Spinal cord (tissue), 10 donors: Measurements from ENCODE around the gene B3GAT1. TPM values are rescaled to one million over a fixed set of nuclear protein-coding genes. Genes with fewer than 3 reads are reported as not detected.

Experiments
- DNase-seq, 6 donors: peaks; one replicate each; pipeline versions ENCODE4 v3.0.0 to v3.0.0-alpha.2; 2013 to 2015; ENCODE audit warnings: low spot score in 6 of 6, low read depth in 4 of 6
- H3K27ac ChIP-seq: one replicate; pipeline ENCODE4 v1.5.1; 2013; ENCODE audit warnings: low read depth, low read length, control low read depth
- H3K27me3 ChIP-seq: one replicate; pipeline ENCODE4 v1.6.1; 2013; ENCODE audit warnings: low read length; ENCODE audit not compliant: control insufficient read depth, insufficient read depth
- H3K36me3 ChIP-seq: one replicate; pipeline ENCODE4 v1.6.1; 2013; ENCODE audit warnings: low read length; ENCODE audit not compliant: control insufficient read depth, insufficient read depth
- H3K4me1 ChIP-seq: one replicate; pipeline ENCODE4 v1.6.1; 2013; ENCODE audit warnings: low read length; ENCODE audit not compliant: control insufficient read depth, insufficient read depth
- H3K4me3 ChIP-seq: one replicate; pipeline ENCODE4 v1.5.1; 2013; ENCODE audit warnings: low read depth, low read length, control low read depth
- H3K9me3 ChIP-seq: one replicate; pipeline ENCODE4 v1.6.1; 2013; ENCODE audit warnings: low read length; ENCODE audit not compliant: control insufficient read depth, insufficient read depth
- WGBS: methylation state at CpG from one replicate; pipeline ENCODE4 v1.1.5; 2013; ENCODE audit warnings: missing lambda C conversion rate; ENCODE audit not compliant: insufficient coverage; 5-methylcytosine and 5-hydroxymethylcytosine counted together
- polyA plus RNA-seq, 2 donors: library from polyadenylated mRNA; unstranded; fragments of 120-200 nt; gene quantifications; one replicate each; pipeline ENCODE4 v1.2.1, GENCODE V29; 2013; ENCODE audit not compliant: insufficient read length in 2 of 2
- total RNA-seq, 2 donors: library from RNA; depleted of rRNA in 1 of 2; stranded (reverse); fragments of 120-200 nt in 1 of 2; fragments of >200 nt in 1 of 2; gene quantifications; one replicate each; pipeline versions ENCODE4 v1.2.3 to v1.2.4, GENCODE V29; 2013 to 2014
- donor health status: healthy.

The B3GAT1 gene
- total and polyA plus RNA-seq, 4 donors = 25.5 to 186 (median 86.9) TPM

GRCh38 chr11:134405436-134405835, 6.6 kb downstream of the B3GAT1 start:
- Histone ChIP-seq H3K4me1 (peaks cover 41% of the 10 kb centered on the region), H3K4me3 (no peak overlapping the region), H3K36me3 (peaks cover 45% of the 10 kb centered on the region), H3K9me3 (no peaks in the 10 kb centered on the region), H3K27me3 (no peaks in the 10 kb centered on the region), H3K27ac (no peak overlapping the region)
- DNase-seq = no peak
- 90% methylated on average over 3 of the region's 8 CpGs for WGBS

GRCh38 chr11:134404575-134405341, 7.3 kb downstream of the B3GAT1 start:
- no peaks in the 10 kb centered on the region for H3K9me3 ChIP-seq
- H3K27ac ChIP-seq = no peak overlapping the region
- H3K4me1 ChIP-seq = peaks cover 38% of the 10 kb centered on the region
- H3K4me3 ChIP-seq = no peak overlapping the region
- peaks cover 42% of the 10 kb centered on the region for H3K36me3 ChIP-seq
- no peaks in the 10 kb centered on the region for H3K27me3 ChIP-seq
- DNase-seq = no peak
- WGBS = 93% methylated on average over 29 of the region's 30 CpGs

- Histone ChIP-seq H3K4me3 (no peak overlapping the region), H3K27ac (no peak overlapping the region), H3K4me1 (peaks cover 44% of the 10 kb centered on the region), H3K36me3 (peaks cover 53% of the 10 kb centered on the region), H3K9me3 (no peaks in the 10 kb centered on the region), H3K27me3 (no peaks in the 10 kb centered on the region)
- DNase-seq = no peak
- WGBS = 95% methylated on average over 11 of the region's 12 CpGs
Observed at GRCh38 chr11:134402910-134403309, 9.1 kb downstream of the B3GAT1 start.

- Histone ChIP-seq H3K9me3 (no peaks in the 10 kb centered on the region), H3K27ac (no peak overlapping the region), H3K4me1 (peaks cover 44% of the 10 kb centered on the region), H3K27me3 (no peaks in the 10 kb centered on the region), H3K4me3 (no peak overlapping the region), H3K36me3 (peaks cover 59% of the 10 kb centered on the region)
- WGBS = 90% methylated on average over 14 of the region's 19 CpGs
- DNase-seq = no peak
Observed at GRCh38 chr11:134401825-134402809, 9.9 kb downstream of the B3GAT1 start.

- 89% methylated on average over 7 of the region's 7 CpGs for WGBS
- Histone ChIP-seq H3K4me1 (peaks cover 33% of the 10 kb centered on the region), H3K36me3 (peaks cover 55% of the 10 kb centered on the region), H3K27ac (no peak overlapping the region), H3K27me3 (no peaks in the 10 kb centered on the region), H3K4me3 (no peak overlapping the region), H3K9me3 (no peaks in the 10 kb centered on the region)
- no peak for DNase-seq
Observed at GRCh38 chr11:134399996-134400395, 12.0 kb downstream of the B3GAT1 start.

- 86% methylated on average over 8 of the region's 8 CpGs for whole genome bisulfite sequencing
- no peak overlapping the region for H3K4me3 ChIP-seq
- DNase-seq = no peak
- no peaks in the 10 kb centered on the region for H3K9me3 ChIP-seq
- peaks cover 50% of the 10 kb centered on the region for H3K36me3 ChIP-seq
- H3K4me1 ChIP-seq = peaks cover 33% of the 10 kb centered on the region
- no peak overlapping the region for H3K27ac ChIP-seq
- H3K27me3 ChIP-seq = no peaks in the 10 kb centered on the region
Observed at GRCh38 chr11:134399293-134399654, 12.8 kb downstream of the B3GAT1 start.

GRCh38 chr11:134398644-134399292, 13.3 kb downstream of the B3GAT1 start:
- no peak for DNase-seq
- WGBS = 68% methylated on average over 12 of the region's 13 CpGs
- no peaks in the 10 kb centered on the region for H3K9me3 ChIP-seq
- no peaks in the 10 kb centered on the region for H3K27me3 ChIP-seq
- no peak overlapping the region for H3K27ac ChIP-seq
- no peak overlapping the region for H3K4me3 ChIP-seq
- H3K36me3 ChIP-seq = peaks cover 55% of the 10 kb centered on the region
- H3K4me1 ChIP-seq = peaks cover 36% of the 10 kb centered on the region

GRCh38 chr11:134398079-134398444, 14.0 kb downstream of the B3GAT1 start:
- Histone ChIP-seq H3K27ac (no peak overlapping the region), H3K9me3 (no peaks in the 10 kb centered on the region), H3K4me3 (no peak overlapping the region), H3K4me1 (peaks cover 37% of the 10 kb centered on the region), H3K27me3 (no peaks in the 10 kb centered on the region), H3K36me3 (peaks cover 54% of the 10 kb centered on the region)
- DNase-seq = peak in 1 of 6 donors; percentile 19
- WGBS = 80% methylated on average over 10 of the region's 11 CpGs

GRCh38 chr11:134397304-134398078, 14.6 kb downstream of the B3GAT1 start:
- no peak overlapping the region for H3K4me3 ChIP-seq
- H3K27me3 ChIP-seq = no peaks in the 10 kb centered on the region

More at GRCh38 chr11:134397304-134398078, 14.6 kb downstream of the B3GAT1 start:
- WGBS = 85% methylated on average over 18 of the region's 18 CpGs
- no peak for DNase-seq
- Histone ChIP-seq H3K27ac (no peak overlapping the region), H3K4me1 (peaks cover 37% of the 10 kb centered on the region), H3K36me3 (peaks cover 55% of the 10 kb centered on the region), H3K9me3 (no peaks in the 10 kb centered on the region)
